ENCODE measurements around the gene IL31RA. TPM values are rescaled to one million over a fixed set of nuclear protein-coding genes. Genes with fewer than 3 reads are reported as not detected.

IL31RA gene
- total RNA-seq, 4 donors from 2014 or later = 0.89 to 3.0 (median 1.0) TPM

DNA sequence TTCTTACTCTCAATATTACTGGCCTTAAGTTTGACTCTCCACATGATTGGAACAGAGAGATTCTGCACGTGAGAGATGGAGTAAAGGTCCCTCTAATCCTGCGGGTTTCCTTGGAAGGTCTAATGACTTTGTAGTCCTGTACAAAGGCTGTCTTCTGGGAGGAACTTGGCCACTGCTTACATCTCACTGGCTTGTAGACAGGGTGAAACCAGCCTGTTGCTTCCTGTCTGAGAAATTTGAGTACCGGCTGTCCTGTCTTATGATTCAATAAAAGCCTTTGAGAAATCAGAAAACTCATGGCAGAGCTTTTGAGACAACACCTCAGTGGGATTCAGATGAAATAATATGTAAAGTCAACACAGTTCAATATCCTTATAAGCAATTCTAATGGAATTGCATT, 43.0 kb downstream of the IL31RA start:
- no peaks in the 10 kb centered on the region for H3K27me3 ChIP-seq
- WGBS = 61% methylated on average over 3 of the region's 3 CpGs
- H3K4me3 ChIP-seq = no peak overlapping the region
- H3K27ac ChIP-seq = no peak overlapping the region
- no peaks in the 10 kb centered on the region for H3K36me3 ChIP-seq
- H3K4me1 ChIP-seq = peaks cover 10% of the 10 kb centered on the region
- no peaks in the 10 kb centered on the region for H3K9me3 ChIP-seq
- no peak for TF ChIP-seq POLR2A (IDR thresholded peaks at IDR 0.05)
- TF ChIP-seq EP300 (IDR thresholded peaks at IDR 0.05) = no peak
- TF ChIP-seq, protein P1, sequence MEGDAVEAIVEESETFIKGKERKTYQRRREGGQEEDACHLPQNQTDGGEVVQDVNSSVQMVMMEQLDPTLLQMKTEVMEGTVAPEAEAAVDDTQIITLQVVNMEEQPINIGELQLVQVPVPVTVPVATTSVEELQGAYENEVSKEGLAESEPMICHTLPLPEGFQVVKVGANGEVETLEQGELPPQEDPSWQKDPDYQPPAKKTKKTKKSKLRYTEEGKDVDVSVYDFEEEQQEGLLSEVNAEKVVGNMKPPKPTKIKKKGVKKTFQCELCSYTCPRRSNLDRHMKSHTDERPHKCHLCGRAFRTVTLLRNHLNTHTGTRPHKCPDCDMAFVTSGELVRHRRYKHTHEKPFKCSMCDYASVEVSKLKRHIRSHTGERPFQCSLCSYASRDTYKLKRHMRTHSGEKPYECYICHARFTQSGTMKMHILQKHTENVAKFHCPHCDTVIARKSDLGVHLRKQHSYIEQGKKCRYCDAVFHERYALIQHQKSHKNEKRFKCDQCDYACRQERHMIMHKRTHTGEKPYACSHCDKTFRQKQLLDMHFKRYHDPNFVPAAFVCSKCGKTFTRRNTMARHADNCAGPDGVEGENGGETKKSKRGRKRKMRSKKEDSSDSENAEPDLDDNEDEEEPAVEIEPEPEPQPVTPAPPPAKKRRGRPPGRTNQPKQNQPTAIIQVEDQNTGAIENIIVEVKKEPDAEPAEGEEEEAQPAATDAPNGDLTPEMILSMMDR (IDR thresholded peaks at IDR 0.05) = no peak
- no peak for TF ChIP-seq POLR2AphosphoS5 (IDR thresholded peaks at IDR 0.05)
- DNase-seq (ENCODE audit: low spot score in 2 of 2) = no peak

DNA sequence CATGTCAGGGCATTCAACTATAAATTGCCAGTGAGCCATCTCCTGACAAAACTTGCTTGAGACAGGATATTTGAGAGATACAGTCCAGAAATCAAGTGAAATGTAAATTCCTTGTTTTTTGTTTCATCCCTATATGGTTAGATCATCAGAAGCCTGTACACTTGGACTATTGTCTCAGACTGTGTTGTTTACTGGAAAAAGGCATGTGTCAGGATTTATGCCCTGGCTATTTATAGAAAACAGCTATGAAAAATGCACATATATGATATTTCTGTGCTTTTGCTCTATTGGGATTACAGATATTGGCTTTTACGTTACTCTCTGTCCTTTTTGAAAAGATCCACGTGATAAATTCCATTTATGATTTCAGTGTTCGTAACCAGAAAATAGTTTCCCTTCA, 44.2 kb downstream of the IL31RA start:
- Histone ChIP-seq H3K27ac (no peak overlapping the region), H3K4me3 (no peak overlapping the region), H3K36me3 (no peaks in the 10 kb centered on the region), H3K9me3 (no peaks in the 10 kb centered on the region), H3K4me1 (peaks cover 10% of the 10 kb centered on the region), H3K27me3 (no peaks in the 10 kb centered on the region)
- TF ChIP-seq POLR2A (IDR thresholded peaks at IDR 0.05) = no peak
- TF ChIP-seq, protein P1 (IDR thresholded peaks at IDR 0.05) = no peak
- no peak for TF ChIP-seq POLR2AphosphoS5 (IDR thresholded peaks at IDR 0.05)
- no peak for TF ChIP-seq EP300 (IDR thresholded peaks at IDR 0.05)
- DNase-seq (ENCODE audit: low spot score in 2 of 2) = no peak
- 91% methylated on average over 3 of the region's 3 CpGs for WGBS

DNA sequence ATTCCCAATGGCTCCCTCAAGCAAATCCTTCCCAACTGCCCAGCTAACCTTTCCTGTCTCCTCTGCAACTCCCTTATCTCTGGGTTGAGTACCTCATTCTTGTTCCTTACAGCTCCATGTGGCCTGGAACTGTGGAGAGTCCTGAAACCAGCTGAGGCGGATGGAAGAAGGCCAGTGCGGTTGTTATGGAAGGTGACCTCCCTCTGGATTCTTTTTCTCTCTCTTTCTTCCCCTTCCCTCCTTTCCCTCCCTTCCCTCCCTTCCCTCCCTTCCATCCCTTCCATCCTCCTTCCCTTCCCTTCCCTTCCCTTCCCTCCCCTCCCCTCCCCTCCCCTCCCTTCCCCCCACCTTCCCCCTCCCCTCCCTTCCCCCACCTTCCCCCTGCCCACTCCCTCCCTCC, 45.1 kb downstream of the IL31RA start:
- TF ChIP-seq, protein P1 (IDR thresholded peaks at IDR 0.05) = no peak
- no peak for TF ChIP-seq EP300 (IDR thresholded peaks at IDR 0.05)
- no peak for TF ChIP-seq POLR2AphosphoS5 (IDR thresholded peaks at IDR 0.05)
- TF ChIP-seq POLR2A (IDR thresholded peaks at IDR 0.05) = no peak
- 95% methylated on average over 2 of the region's 2 CpGs for WGBS

DNA sequence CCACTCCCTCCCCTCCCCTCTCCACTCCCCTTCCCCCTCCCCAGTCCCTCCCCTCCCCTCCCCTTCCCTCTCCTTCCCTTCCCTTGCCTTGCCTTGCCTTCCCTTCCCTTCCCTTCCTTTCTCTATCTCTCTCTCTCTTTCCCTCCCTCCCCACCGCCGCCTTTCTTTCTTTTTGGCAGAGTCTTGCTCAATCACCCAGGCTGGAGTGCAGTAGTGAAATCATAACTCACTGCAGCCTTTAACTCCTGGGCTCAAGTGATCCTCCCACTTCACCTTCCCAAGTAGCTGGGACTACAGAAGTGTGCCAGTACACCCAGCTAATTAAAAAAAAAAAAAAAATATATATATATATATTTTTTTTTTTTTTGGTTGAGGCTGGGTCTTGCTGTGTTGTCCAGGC, 45.5 kb downstream of the IL31RA start:
- Histone ChIP-seq H3K4me3 (no peak overlapping the region), H3K36me3 (no peaks in the 10 kb centered on the region), H3K27me3 (no peaks in the 10 kb centered on the region), H3K4me1 (peaks cover 10% of the 10 kb centered on the region), H3K27ac (no peak overlapping the region), H3K9me3 (no peaks in the 10 kb centered on the region)
- WGBS = 66% methylated on average over 2 of the region's 2 CpGs
- no peak for DNase-seq (ENCODE audit: low spot score in 2 of 2)
- TF ChIP-seq POLR2A (IDR thresholded peaks at IDR 0.05) (no peak), POLR2AphosphoS5 (IDR thresholded peaks at IDR 0.05) (no peak), EP300 (IDR thresholded peaks at IDR 0.05) (no peak)
- TF ChIP-seq, protein P1 (IDR thresholded peaks at IDR 0.05) = no peak

More for the DNA sequence above, 45.1 kb downstream of the IL31RA start:
- no peaks in the 10 kb centered on the region for H3K36me3 ChIP-seq
- H3K4me3 ChIP-seq = no peak overlapping the region
- no peaks in the 10 kb centered on the region for H3K9me3 ChIP-seq
- DNase-seq (ENCODE audit: low spot score in 2 of 2) = no peak
- H3K27ac ChIP-seq = no peak overlapping the region
- no peaks in the 10 kb centered on the region for H3K27me3 ChIP-seq
- H3K4me1 ChIP-seq = peaks cover 10% of the 10 kb centered on the region

DNA sequence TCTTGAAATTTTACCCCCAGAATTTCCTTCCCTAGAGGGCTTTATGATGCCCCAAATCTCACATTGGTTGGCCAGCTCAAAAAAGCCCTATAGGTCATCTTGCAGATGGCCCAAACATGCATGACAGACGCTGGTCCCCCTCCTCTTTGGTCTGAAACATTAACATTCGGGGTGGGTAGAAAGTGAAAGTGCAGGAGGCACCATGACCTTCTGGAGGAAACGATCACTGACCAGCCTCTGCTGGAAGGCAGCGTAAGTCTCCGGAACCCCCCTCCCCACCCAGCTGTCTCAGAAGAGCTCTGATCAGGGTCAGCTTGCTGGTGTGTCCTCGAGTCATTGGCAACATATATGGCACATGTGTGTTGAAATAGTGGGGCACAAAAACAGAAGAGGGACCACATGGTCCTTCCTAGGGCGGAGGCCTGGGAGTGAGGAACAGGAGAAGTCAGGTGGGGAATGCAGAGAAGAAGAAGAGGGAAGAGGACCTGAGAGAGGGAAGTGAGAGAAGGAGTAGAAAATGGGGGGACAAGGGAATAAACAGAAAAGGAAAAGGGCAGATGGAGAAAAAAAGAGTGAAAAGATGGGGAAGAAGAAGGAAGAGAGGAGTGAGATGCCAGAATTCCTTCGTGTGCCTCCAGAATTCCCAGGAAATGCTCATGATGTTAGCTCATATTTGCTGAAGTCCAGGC, 46.2 kb downstream of the IL31RA start:
- Histone ChIP-seq H3K36me3 (no peaks in the 10 kb centered on the region), H3K4me3 (no peak overlapping the region), H3K4me1 (peaks cover 10% of the 10 kb centered on the region), H3K27ac (no peak overlapping the region), H3K27me3 (no peaks in the 10 kb centered on the region), H3K9me3 (no peaks in the 10 kb centered on the region)
- WGBS = 80% methylated on average over 8 of the region's 8 CpGs
- DNase-seq (ENCODE audit: low spot score in 2 of 2) = no peak
- TF ChIP-seq, protein P1 (IDR thresholded peaks at IDR 0.05) = no peak
- no peak for TF ChIP-seq EP300 (IDR thresholded peaks at IDR 0.05)
- TF ChIP-seq POLR2AphosphoS5 (IDR thresholded peaks at IDR 0.05) = no peak
- no peak for TF ChIP-seq POLR2A (IDR thresholded peaks at IDR 0.05)

Measured in suprapubic skin (tissue), 4 donors.